ENCODE data around the gene ACADS.

- TF ChIP-seq CTCF (IDR thresholded peaks at IDR 0.05) (no peak), REST (IDR thresholded peaks at IDR 0.05; ENCODE audit: insufficient read depth in 1 of 2, low read depth in 2 of 2, low read length in 1 of 2) (no peak)
Measured at GRCh38 chr12:120764816-120765215, 39.2 kb downstream of the ACADS start.
